SK-N-SH (cell line): ENCODE data around the gene CLCN5. TPM values are rescaled to one million over a fixed set of nuclear protein-coding genes. Genes with fewer than 3 reads are reported as not detected.

Source experiments
- CTCF ChIA-PET: fragments of 300-600, 350-600 bp; formaldehyde crosslinking; extraction: SDS; loops from one replicate; lab custom pipeline; 2021; lab: Yijun Ruan, JAX
- POLR2A ChIA-PET: fragments of 350-600 bp; sonication (Branson Sonifier 250); formaldehyde crosslinking; extraction: SDS; loops from one replicate; lab custom pipeline; 2020; ENCODE audit warnings: antibody characterized with exemption, inconsistent platforms; lab: Yijun Ruan, JAX
- DNase-seq: peaks from one replicate; pipeline ENCODE4 v3.0.0; 2012
- H2AFZ ChIP-seq: fragments of 200-600 bp; sonication (generic); 2 replicates; pipeline ENCODE4 v1.8.1; 2016; ENCODE audit warnings: antibody characterized with exemption, mild to moderate bottlenecking, low read depth
- H3F3A ChIP-seq: fragments of 200-600 bp; sonication (generic); replicated peaks from 2 replicates; pipeline ENCODE3; 2016; ENCODE audit warnings: antibody characterized with exemption, mild to moderate bottlenecking; ENCODE audit not compliant: insufficient read depth
- H3K27ac ChIP-seq, 2 experiments: fragments of 200-500 bp in 1 of 2; fragments of 200-600 bp in 1 of 2; sonication (Bioruptor generic) in 1 of 2; sonication (generic), shearing (Covaris generic) in 1 of 2; 2 replicates each; pipeline versions ENCODE4 v1.5.1 to v1.6.1; 2014 to 2016; ENCODE audit warnings: low read depth in 2 of 2, inconsistent platforms in 1 of 2, low read length in 1 of 2, mild to moderate bottlenecking in 1 of 2, mixed read lengths in 1 of 2
- H3K27me3 ChIP-seq: fragments of 200-600 bp; sonication (generic), shearing (Covaris generic); 2 replicates; pipeline ENCODE4 v1.6.1; 2016; ENCODE audit warnings: mixed run types; ENCODE audit not compliant: insufficient read depth
- H3K36me3 ChIP-seq, 2 experiments: fragments of 200-500 bp in 1 of 2; fragments of 200-600 bp in 1 of 2; sonication (Bioruptor generic) in 1 of 2; sonication (generic) in 1 of 2; replicated peaks in 1 of 2; 2 replicates each; pipeline versions ENCODE3 to v1.5.1; 2014 to 2016; ENCODE audit warnings: low read length in 1 of 2, mild to moderate bottlenecking in 1 of 2; ENCODE audit not compliant: insufficient read depth in 2 of 2, control insufficient read depth in 1 of 2
- H3K4me1 ChIP-seq, 2 experiments: fragments of 200-500 bp in 1 of 2; fragments of 200-600 bp in 1 of 2; sonication (Bioruptor generic) in 1 of 2; sonication (generic), shearing (Covaris generic) in 1 of 2; 2 replicates each; pipeline versions ENCODE4 v1.5.1 to v1.6.1; 2014 to 2016; ENCODE audit warnings: low read depth in 1 of 2, low read length in 1 of 2, mixed run types in 1 of 2; ENCODE audit not compliant: insufficient read depth in 2 of 2, control insufficient read depth in 1 of 2
- H3K4me2 ChIP-seq: fragments of 200-600 bp; sonication (generic), shearing (Covaris generic); 2 replicates; pipeline ENCODE4 v1.6.1; 2017; ENCODE audit warnings: mixed run types
- H3K4me3 ChIP-seq, 2 experiments: fragments of 200-500 bp in 1 of 2; fragments of 200-600 bp in 1 of 2; sonication (Bioruptor generic) in 1 of 2; sonication (generic), shearing (Covaris generic) in 1 of 2; 2 replicates each; pipeline versions ENCODE4 v1.5.1 to v1.8.1; 2014 to 2016; ENCODE audit warnings: low read depth in 2 of 2, inconsistent platforms in 1 of 2, low read length in 1 of 2, mild to moderate bottlenecking in 1 of 2, mixed read lengths in 1 of 2, moderate library complexity in 1 of 2
- H3K79me2 ChIP-seq: fragments of 200-600 bp; sonication (generic); 2 replicates; pipeline ENCODE4 v1.8.1; 2017; ENCODE audit warnings: mild to moderate bottlenecking; ENCODE audit not compliant: insufficient read depth
- H3K9ac ChIP-seq: fragments of 200-600 bp; sonication (generic); 2 replicates; pipeline ENCODE4 v1.6.1; 2017; ENCODE audit warnings: mixed run types
- H3K9me2 ChIP-seq: fragments of 200-600 bp; sonication (generic); 2 replicates; pipeline ENCODE4 v1.6.1; 2017; ENCODE audit warnings: mixed run types
- H3K9me3 ChIP-seq: fragments of 200-600 bp; sonication (generic); 2 replicates; pipeline ENCODE4 v1.6.1; 2017; ENCODE audit warnings: mixed run types, mild to moderate bottlenecking, moderate library complexity
- H4K20me1 ChIP-seq: fragments of 200-600 bp; sonication (generic); 2 replicates; pipeline ENCODE4 v1.6.1; 2017; ENCODE audit warnings: mild to moderate bottlenecking, mixed run types; ENCODE audit not compliant: insufficient read depth
- ELF1 ChIP-seq: IDR thresholded peaks from 2 replicates; pipeline ENCODE4 v1.4.0; 2012
- EP300 ChIP-seq, 2 experiments: IDR thresholded peaks; 2 replicates each; pipeline versions ENCODE4 v1.4.0 to v1.6.1; 2012; ENCODE audit warnings: borderline replicate concordance in 1 of 2, low read depth in 1 of 2, low read length in 1 of 2
- FOSL2 ChIP-seq: IDR thresholded peaks from 2 replicates; pipeline ENCODE4 v1.4.0; 2012; ENCODE audit warnings: low read depth, mild to moderate bottlenecking, moderate library complexity, borderline replicate concordance
- JUND ChIP-seq: IDR thresholded peaks from 2 replicates; pipeline ENCODE4 v1.4.0; 2012
- MXI1 ChIP-seq: IDR thresholded peaks from 2 replicates; pipeline ENCODE4 v1.6.1; 2012; ENCODE audit warnings: mild to moderate bottlenecking, low read depth, low read length, improper control_type of control experiment
- RCOR1 ChIP-seq: fragments of 150-350 bp; IDR thresholded peaks from 2 replicates; pipeline ENCODE4 v1.6.1; 2017; ENCODE audit warnings: antibody characterized with exemption, low read length
- RXRA ChIP-seq: IDR thresholded peaks from 2 replicates; pipeline ENCODE4 v1.4.0; 2012; ENCODE audit warnings: low read depth, mild to moderate bottlenecking, borderline replicate concordance
- SIN3A ChIP-seq: IDR thresholded peaks from 2 replicates; pipeline ENCODE4 v1.6.1; 2012; ENCODE audit warnings: low read depth, mild to moderate bottlenecking, low read length, moderate library complexity, borderline replicate concordance
- SMC3 ChIP-seq: IDR thresholded peaks from 2 replicates; pipeline ENCODE4 v1.6.1; 2012; ENCODE audit warnings: low read depth, low read length, improper control_type of control experiment
- TEAD4 ChIP-seq: IDR thresholded peaks from 2 replicates; pipeline ENCODE4 v1.4.0; 2012; ENCODE audit warnings: mild to moderate bottlenecking, borderline replicate concordance; ENCODE audit not compliant: insufficient read depth
- WGBS: methylation state at CpG from one replicate; pipeline ENCODE4 v1.1.6; 2017; ENCODE audit warnings: low lambda C conversion rate; 5-methylcytosine and 5-hydroxymethylcytosine counted together
- polyA plus RNA-seq, 3 experiments: library from polyadenylated mRNA; depleted of rRNA; stranded (reverse); fragments of >200 nt; gene quantifications; 2 replicates each; pipeline ENCODE4 v1.2.3, GENCODE V29; 2012
- TF ChIP-seq, protein P1 (sequence below): IDR thresholded peaks from 2 replicates; pipeline ENCODE4; 2012
- TF ChIP-seq, protein P2 (sequence below): fragments of 150-350 bp; IDR thresholded peaks from 2 replicates; pipeline ENCODE4 v1.6.1; 2016; ENCODE audit warnings: mild to moderate bottlenecking, low read depth, low read length

CLCN5 gene
- polyA plus RNA-seq, 1 of the 3 experiments (the other 2 are of a cell fraction), result 1.7 TPM

DNA sequence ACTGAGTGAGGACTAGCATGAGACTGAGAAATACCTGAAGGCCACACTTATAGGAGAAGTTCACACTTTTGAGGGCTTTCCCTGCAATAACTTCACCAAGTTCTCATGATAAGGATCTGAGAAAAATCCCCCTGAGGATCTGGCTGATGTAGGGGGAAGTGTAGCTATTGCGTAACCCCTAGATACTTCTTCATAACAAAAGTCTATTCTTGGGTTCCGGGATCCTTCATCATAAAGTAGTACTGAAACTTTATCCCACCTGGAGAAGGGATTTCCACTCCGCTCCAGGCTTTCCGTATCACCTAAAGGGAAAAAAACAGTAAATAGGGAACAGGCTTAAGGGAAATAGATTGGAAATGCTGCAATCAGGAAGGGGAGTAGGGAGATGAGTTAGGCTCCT is 29.9 kb upstream of the CLCN5 start:
- Histone ChIP-seq H3K9ac (no peak overlapping the region), H3K9me3 (no peaks in the 10 kb centered on the region), H2AFZ (no peak overlapping the region), H3K27me3 (no peaks in the 10 kb centered on the region), H3K4me3 (no peak overlapping the region), H3K27ac (no peak overlapping the region), H4K20me1 (no peaks in the 10 kb centered on the region), H3K4me1 (no peaks in the 10 kb centered on the region), H3K79me2 (no peaks in the 10 kb centered on the region), H3K4me2 (no peak overlapping the region), H3K9me2 (no peaks in the 10 kb centered on the region), H3F3A (no peaks in the 10 kb centered on the region), H3K36me3 (no peaks in the 10 kb centered on the region)
- ChIA-PET POLR2A (no interaction called here), CTCF (interaction anchor here (1.4 to 2.7 kb wide), 2 partner anchors 8 to 34 kb away, joined by 3 to 13 read pairs; no protein-coding TSS in a partner anchor)
- no peak for TF ChIP-seq SIN3A
- no peak for TF ChIP-seq SMC3
- TF ChIP-seq MXI1, result no peak
- TF ChIP-seq, protein P1, sequence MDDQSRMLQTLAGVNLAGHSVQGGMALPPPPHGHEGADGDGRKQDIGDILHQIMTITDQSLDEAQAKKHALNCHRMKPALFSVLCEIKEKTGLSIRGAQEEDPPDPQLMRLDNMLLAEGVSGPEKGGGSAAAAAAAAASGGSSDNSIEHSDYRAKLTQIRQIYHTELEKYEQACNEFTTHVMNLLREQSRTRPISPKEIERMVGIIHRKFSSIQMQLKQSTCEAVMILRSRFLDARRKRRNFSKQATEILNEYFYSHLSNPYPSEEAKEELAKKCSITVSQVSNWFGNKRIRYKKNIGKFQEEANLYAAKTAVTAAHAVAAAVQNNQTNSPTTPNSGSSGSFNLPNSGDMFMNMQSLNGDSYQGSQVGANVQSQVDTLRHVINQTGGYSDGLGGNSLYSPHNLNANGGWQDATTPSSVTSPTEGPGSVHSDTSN, result no peak
- TF ChIP-seq FOSL2, result no peak
- TF ChIP-seq ELF1, result no peak
- TF ChIP-seq, protein P2, sequence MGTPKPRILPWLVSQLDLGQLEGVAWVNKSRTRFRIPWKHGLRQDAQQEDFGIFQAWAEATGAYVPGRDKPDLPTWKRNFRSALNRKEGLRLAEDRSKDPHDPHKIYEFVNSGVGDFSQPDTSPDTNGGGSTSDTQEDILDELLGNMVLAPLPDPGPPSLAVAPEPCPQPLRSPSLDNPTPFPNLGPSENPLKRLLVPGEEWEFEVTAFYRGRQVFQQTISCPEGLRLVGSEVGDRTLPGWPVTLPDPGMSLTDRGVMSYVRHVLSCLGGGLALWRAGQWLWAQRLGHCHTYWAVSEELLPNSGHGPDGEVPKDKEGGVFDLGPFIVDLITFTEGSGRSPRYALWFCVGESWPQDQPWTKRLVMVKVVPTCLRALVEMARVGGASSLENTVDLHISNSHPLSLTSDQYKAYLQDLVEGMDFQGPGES, result no peak
- TF ChIP-seq RCOR1, result no peak
- TF ChIP-seq EP300 (IDR thresholded peaks at IDR 0.05; ENCODE audit: borderline replicate concordance in 1 of 2, low read depth in 1 of 2, low read length in 1 of 2), result no peak
- no peak for TF ChIP-seq RXRA
- no peak for TF ChIP-seq TEAD4
- WGBS, result 56% methylated on average over 4 of the region's 4 CpGs
- no peak for DNase-seq

DNA sequence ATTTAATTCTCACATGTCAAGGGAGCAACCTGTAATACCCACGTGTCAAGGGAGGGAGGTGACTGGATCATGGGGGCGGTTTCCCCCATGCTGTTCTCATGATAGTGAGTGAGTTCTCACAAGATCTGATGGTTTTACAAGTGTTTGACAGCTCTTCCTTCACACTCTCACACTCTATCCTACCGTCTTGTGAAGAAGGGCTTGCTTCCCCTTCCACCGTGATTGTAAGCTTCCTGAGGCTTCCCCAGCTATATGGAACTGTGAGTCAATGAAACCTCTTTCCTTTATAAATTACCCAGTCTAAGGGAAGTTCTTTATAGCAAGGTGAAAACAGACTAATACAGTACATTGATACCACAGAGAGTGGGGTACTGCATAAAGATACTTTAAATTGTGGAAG is 25.4 kb upstream of the CLCN5 start:
- H3K4me1 ChIP-seq, result no peaks in the 10 kb centered on the region
- no peak overlapping the region for H3K9ac ChIP-seq
- no peak overlapping the region for H3K4me3 ChIP-seq
- POLR2A ChIA-PET, result no interaction called here
- CTCF ChIA-PET, result interaction anchor here (1.0 to 2.1 kb wide), 2 partner anchors 12 to 23 kb away, joined by 3 to 6 read pairs; no protein-coding TSS in a partner anchor
- H3K79me2 ChIP-seq, result no peaks in the 10 kb centered on the region
- H3K27me3 ChIP-seq, result peaks cover 6% of the 10 kb centered on the region; the same call in 1 of the 2 replicates
- no peaks in the 10 kb centered on the region for H3K9me3 ChIP-seq
- no peaks in the 10 kb centered on the region for H3K36me3 ChIP-seq
- H3K27ac ChIP-seq, result no peak overlapping the region
- no peaks in the 10 kb centered on the region for H3K9me2 ChIP-seq
- WGBS, result 4% methylated on average over 4 of the region's 4 CpGs
- H2AFZ ChIP-seq, result no peak overlapping the region
- no peak for DNase-seq
- H4K20me1 ChIP-seq, result no peaks in the 10 kb centered on the region
- H3F3A ChIP-seq, result no peaks in the 10 kb centered on the region
- TF ChIP-seq TEAD4, result no peak
- TF ChIP-seq JUND, result no peak
- H3K4me2 ChIP-seq, result no peak overlapping the region
